ENCODE data around the gene CIB2.

Gene CIB2

DNA sequence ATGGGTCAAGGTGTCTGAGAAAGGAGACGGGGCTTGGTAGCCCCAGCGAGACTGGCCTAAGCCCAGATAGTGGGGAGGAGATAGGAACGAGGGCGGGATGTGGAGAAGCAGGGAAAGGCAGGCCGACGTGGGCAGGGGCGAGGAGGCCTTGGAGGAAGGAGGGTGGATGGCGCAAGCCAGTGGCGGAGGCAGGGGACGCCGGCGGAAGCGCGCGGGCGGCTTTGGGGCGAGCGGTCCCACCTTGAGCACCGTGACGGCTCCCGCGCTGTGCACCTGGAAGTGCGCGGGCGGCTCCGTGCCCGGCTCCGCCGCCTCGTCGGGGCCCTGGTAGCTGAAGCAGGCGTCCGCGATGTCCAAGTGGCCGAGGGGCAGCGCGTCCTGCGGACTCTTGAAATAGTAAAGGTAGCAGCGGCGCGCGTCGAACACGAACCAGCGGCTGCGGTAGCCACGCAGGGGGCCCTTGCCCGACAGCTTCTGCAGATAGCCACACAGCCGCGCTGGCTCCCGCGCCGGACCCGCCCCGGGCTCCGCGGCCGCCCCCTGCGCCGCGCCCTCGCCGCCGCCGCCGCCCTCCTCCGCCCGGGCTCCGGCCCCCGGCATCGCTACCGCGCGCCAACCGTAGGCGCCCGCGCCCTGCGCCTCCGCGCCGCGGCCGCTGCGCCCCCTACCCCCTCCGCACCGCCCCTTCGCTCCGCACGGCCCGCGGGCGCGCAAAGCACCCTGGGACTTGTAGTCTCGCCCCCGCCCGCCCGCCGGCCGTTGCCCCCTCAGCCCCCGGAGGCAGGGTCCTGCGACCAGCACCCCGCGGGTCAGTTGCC lies 54.0 kb downstream of the CIB2 start, which contains the start of gene TBC1D2B:
TSS of gene TBC1D2B (minus strand) at position 659 of the 818 bp plus-strand sequence. CDS start at position 600, 59 bp downstream.
- peaks cover 35% of the 10 kb centered on the region for H3K79me2 ChIP-seq (ENCODE audit: control insufficient read depth, low read length)
- no peaks in the 10 kb centered on the region for H4K20me1 ChIP-seq (ENCODE audit: control insufficient read depth, insufficient read depth, low read depth, low read length)
- TF ChIP-seq, protein P1, sequence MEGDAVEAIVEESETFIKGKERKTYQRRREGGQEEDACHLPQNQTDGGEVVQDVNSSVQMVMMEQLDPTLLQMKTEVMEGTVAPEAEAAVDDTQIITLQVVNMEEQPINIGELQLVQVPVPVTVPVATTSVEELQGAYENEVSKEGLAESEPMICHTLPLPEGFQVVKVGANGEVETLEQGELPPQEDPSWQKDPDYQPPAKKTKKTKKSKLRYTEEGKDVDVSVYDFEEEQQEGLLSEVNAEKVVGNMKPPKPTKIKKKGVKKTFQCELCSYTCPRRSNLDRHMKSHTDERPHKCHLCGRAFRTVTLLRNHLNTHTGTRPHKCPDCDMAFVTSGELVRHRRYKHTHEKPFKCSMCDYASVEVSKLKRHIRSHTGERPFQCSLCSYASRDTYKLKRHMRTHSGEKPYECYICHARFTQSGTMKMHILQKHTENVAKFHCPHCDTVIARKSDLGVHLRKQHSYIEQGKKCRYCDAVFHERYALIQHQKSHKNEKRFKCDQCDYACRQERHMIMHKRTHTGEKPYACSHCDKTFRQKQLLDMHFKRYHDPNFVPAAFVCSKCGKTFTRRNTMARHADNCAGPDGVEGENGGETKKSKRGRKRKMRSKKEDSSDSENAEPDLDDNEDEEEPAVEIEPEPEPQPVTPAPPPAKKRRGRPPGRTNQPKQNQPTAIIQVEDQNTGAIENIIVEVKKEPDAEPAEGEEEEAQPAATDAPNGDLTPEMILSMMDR (IDR thresholded peaks at IDR 0.05; ENCODE audit: low read depth, low read length, poor library complexity, severe bottlenecking), result no peak
- TF ChIP-seq EZH2phosphoT487 (IDR thresholded peaks at IDR 0.05; ENCODE audit: borderline replicate concordance, low read length), result no peak
- H3K4me2 ChIP-seq (ENCODE audit: low read length), result peak within 1 kb of the TSS; percentile 94
- no peaks in the 10 kb centered on the region for H3K9me2 ChIP-seq (replicated peaks; ENCODE audit: control insufficient read depth, low read length)
- no peaks in the 10 kb centered on the region for H3K36me3 ChIP-seq (ENCODE audit: control insufficient read depth, low read length)
- no peaks in the 10 kb centered on the region for H3K9me3 ChIP-seq (ENCODE audit: control insufficient read depth, insufficient read depth, low read length)
- peaks cover 4% of the 10 kb centered on the region; the same call in 1 of the 2 replicates for H3F3A ChIP-seq (ENCODE audit: control insufficient read depth, insufficient read depth)
- H3K4me1 ChIP-seq (ENCODE audit: control insufficient read depth, low read length), result peaks cover 21% of the 10 kb centered on the region
- no peaks in the 10 kb centered on the region for H3K27me3 ChIP-seq (ENCODE audit: control insufficient read depth, low read length)
- no peak within 1 kb of the TSS for H3K27ac ChIP-seq (ENCODE audit: low read depth, low read length)
- H3K4me3 ChIP-seq (ENCODE audit: low read length), result peak within 1 kb of the TSS; percentile 95

DNA sequence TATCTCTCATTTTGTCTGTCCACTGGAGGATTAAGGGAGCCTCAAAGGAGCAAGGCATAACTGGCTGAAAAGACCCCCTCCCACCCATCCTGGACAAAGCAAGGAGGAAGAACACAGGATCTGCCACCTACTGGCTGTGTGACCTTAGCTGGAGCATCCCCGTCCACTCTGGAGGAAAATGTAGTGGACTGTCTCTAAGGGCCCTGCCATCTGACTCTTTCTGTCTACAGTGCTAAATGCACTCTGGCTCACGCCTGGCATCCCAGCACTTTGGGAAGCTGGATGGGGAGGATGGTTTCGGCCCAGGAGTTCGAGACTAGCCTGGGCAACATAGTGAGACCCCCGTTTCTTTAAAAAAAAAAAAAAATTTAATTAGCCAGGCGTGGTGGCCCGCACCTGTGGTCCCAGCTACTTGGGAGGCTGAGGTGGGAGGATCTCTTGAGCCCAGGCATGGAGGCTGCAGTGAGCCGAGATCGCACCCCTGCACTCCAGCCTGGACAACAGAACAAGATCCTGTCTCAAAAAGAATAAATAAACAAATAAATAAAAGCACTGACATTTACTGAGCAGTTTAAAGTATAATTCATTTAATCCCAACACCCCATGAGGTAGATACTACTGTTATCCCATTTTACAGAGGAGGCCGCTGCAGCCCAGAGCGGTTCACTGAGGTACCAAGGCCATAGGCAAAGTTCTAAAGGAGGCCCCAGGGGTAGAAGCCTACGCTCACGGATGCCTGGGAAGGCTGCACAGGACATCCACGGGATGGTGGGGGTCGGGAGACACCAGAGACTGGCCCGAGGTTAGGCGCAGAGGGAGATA lies 54.8 kb downstream of the CIB2 start:
- H3K27me3 ChIP-seq (ENCODE audit: control insufficient read depth, low read length), result no peaks in the 10 kb centered on the region
- peaks cover 4% of the 10 kb centered on the region; the same call in 1 of the 2 replicates for H3F3A ChIP-seq (ENCODE audit: control insufficient read depth, insufficient read depth)
- H4K20me1 ChIP-seq (ENCODE audit: control insufficient read depth, insufficient read depth, low read depth, low read length), result no peaks in the 10 kb centered on the region
- TF ChIP-seq, protein P1 (IDR thresholded peaks at IDR 0.05; ENCODE audit: low read depth, low read length, poor library complexity, severe bottlenecking), result peak; percentile 20
- TF ChIP-seq EZH2phosphoT487 (IDR thresholded peaks at IDR 0.05; ENCODE audit: borderline replicate concordance, low read length), result no peak
- peaks cover 43% of the 10 kb centered on the region for H3K79me2 ChIP-seq (ENCODE audit: control insufficient read depth, low read length)
- no peak overlapping the region for H3K27ac ChIP-seq (ENCODE audit: low read depth, low read length)
- H3K4me1 ChIP-seq (ENCODE audit: control insufficient read depth, low read length), result peaks cover 21% of the 10 kb centered on the region
- peak overlapping the region; percentile 95 for H3K4me3 ChIP-seq (ENCODE audit: low read length)
- no peaks in the 10 kb centered on the region for H3K9me3 ChIP-seq (ENCODE audit: control insufficient read depth, insufficient read depth, low read length)
- peak overlapping the region; percentile 94 for H3K4me2 ChIP-seq (ENCODE audit: low read length)
- no peaks in the 10 kb centered on the region for H3K9me2 ChIP-seq (replicated peaks; ENCODE audit: control insufficient read depth, low read length)
- no peaks in the 10 kb centered on the region for H3K36me3 ChIP-seq (ENCODE audit: control insufficient read depth, low read length)

DNA sequence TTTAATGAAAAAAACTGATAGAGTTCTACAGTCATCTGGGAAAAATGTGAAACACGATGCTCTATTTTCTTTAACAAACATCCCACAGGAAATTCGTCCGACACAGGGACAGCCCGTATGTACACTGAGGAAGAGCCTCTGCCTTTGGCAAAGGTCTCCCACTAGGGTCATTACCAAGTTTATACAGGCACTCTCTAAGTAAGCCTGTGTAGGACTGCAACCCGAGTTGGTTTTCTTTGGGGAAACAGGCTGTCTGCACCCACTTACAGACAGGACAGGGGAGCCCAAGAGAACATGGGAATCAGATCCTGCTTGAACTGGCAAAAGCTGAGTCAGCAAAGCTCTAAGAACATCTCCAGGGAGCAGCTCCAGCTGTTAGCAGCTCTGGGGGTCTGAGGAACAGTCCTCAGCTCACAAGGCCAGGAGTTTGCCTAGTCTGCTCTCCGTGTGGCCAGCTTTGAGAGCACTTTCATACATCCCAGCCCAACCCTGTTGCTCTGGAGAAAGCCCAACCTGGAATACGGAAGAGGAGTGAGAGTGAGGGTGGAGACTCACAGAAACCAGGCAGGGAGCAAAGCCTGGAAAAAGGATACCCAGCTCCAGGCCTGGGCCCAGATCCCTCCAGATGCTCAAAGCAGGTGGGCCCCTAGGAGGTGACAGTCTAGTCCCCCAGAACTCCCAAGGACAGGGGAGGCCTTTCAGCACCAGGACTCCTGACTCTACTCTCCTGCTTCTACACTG lies 55.6 kb downstream of the CIB2 start:
- Histone ChIP-seq H3K79me2 (ENCODE audit: control insufficient read depth, low read length) (peaks cover 46% of the 10 kb centered on the region), H3K9me2 (replicated peaks; ENCODE audit: control insufficient read depth, low read length) (no peaks in the 10 kb centered on the region), H4K20me1 (ENCODE audit: control insufficient read depth, insufficient read depth, low read depth, low read length) (no peaks in the 10 kb centered on the region), H3F3A (ENCODE audit: control insufficient read depth, insufficient read depth) (peaks cover 4% of the 10 kb centered on the region; the same call in 1 of the 2 replicates), H3K27ac (ENCODE audit: low read depth, low read length) (no peak overlapping the region), H3K36me3 (ENCODE audit: control insufficient read depth, low read length) (no peaks in the 10 kb centered on the region), H3K27me3 (ENCODE audit: control insufficient read depth, low read length) (no peaks in the 10 kb centered on the region), H3K9me3 (ENCODE audit: control insufficient read depth, insufficient read depth, low read length) (no peaks in the 10 kb centered on the region), H3K4me1 (ENCODE audit: control insufficient read depth, low read length) (peaks cover 21% of the 10 kb centered on the region), H3K4me2 (ENCODE audit: low read length) (peak overlapping the region; percentile 94), H3K4me3 (ENCODE audit: low read length) (peak overlapping the region; percentile 95; the same call in 1 of the 2 replicates)
- TF ChIP-seq, protein P1 (IDR thresholded peaks at IDR 0.05; ENCODE audit: low read depth, low read length, poor library complexity, severe bottlenecking), result no peak
- no peak for TF ChIP-seq EZH2phosphoT487 (IDR thresholded peaks at IDR 0.05; ENCODE audit: borderline replicate concordance, low read length)

All from DOHH2 (cell line).